ES-I3 (cell line): ENCODE results near the gene ARL9.
"Not testable (repeated sequence)": the region's sequence is repeated elsewhere in the genome, so short reads cannot be mapped to it uniquely, and the experiment has no call there.

Experiments used
- H3K36me3 ChIP-seq: 2 replicates; pipeline ENCODE4 v1.6.1; 2013; ENCODE audit warnings: mild to moderate bottlenecking, low read length, control low read depth, moderate library complexity; ENCODE audit not compliant: insufficient read depth
- H3K4me1 ChIP-seq: 2 replicates; pipeline ENCODE4 v1.6.1; 2013; ENCODE audit warnings: mild to moderate bottlenecking, control low read depth, low read length; ENCODE audit not compliant: insufficient read depth
- H3K9ac ChIP-seq: 2 replicates; pipeline ENCODE4 v1.6.1; 2013; ENCODE audit warnings: low read depth, mild to moderate bottlenecking, low read length, moderate library complexity
- H3K9me3 ChIP-seq: 2 replicates; pipeline ENCODE4 v1.6.1; 2013; ENCODE audit warnings: mild to moderate bottlenecking, low read length, moderate library complexity; ENCODE audit not compliant: control insufficient read depth, insufficient read depth

Gene ARL9

GRCh38 chr4:56505269-56506130 lies at the start of gene ARL9:
TSS of gene ARL9 (plus strand) at chr4:56505791. CDS start at chr4:56505863, 72 bp downstream.
- Histone ChIP-seq H3K36me3 (peaks cover 3% of the 10 kb centered on the region), H3K9me3 (no peaks in the 10 kb centered on the region), H3K9ac (peak within 1 kb of the TSS; percentile 56; the same call in 1 of the 2 replicates), H3K4me1 (no peaks in the 10 kb centered on the region)

DNA sequence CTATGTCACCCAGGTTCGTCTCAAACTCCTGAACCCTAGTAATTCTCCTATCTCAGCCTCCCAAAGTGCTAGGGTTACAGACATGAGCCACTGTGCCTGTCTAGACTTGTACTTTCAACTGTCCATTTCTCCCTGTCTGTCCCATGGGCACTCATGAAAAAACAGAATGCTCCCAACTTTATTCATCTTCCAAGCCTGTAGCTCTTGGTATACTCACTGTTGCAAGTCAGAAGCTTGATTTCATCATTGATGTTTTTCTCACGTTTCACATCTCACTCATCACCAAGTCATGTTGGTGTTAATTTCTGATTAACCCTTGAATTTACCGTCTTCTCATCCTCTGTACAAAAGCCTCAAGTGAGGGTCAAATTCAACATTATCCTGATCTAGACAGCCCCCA lies 45.5 kb upstream of the ARL9 start:
- no peak overlapping the region for H3K9ac ChIP-seq
- H3K9me3 ChIP-seq: no peaks in the 10 kb centered on the region
- H3K4me1 ChIP-seq: no peaks in the 10 kb centered on the region
- H3K36me3 ChIP-seq: peaks cover 25% of the 10 kb centered on the region

GRCh38 chr4:56462157-56462556 lies 43.4 kb upstream of the ARL9 start:
- H3K36me3 ChIP-seq: peaks cover 14% of the 10 kb centered on the region
- no peak overlapping the region for H3K9ac ChIP-seq
- no peaks in the 10 kb centered on the region; the same call in 1 of the 2 replicates for H3K4me1 ChIP-seq
- no peaks in the 10 kb centered on the region for H3K9me3 ChIP-seq

DNA sequence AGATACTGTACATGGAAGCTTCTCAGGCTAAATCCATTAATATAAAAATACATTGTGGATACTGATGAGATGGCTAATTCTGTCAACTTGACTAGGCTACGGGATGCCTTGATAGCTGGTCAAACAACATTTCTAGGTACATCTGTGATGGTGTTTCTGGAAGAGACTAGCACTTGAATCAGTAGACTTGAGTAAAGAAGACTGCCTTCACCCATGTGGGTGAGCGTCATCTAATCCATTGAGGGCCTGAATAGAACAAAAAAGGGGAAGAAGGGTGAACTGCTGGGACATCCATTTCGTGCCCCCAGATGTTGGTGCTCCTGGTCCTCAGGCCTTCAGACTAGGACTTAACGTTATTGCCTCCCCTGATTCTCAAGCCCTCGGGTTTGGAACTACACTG lies 41.9 kb upstream of the ARL9 start:
- no peak overlapping the region for H3K9ac ChIP-seq
- H3K36me3 ChIP-seq: peaks cover 7% of the 10 kb centered on the region; the same call in 1 of the 2 replicates
- no peaks in the 10 kb centered on the region; the same call in 1 of the 2 replicates for H3K4me1 ChIP-seq
- H3K9me3 ChIP-seq: no peaks in the 10 kb centered on the region

GRCh38 chr4:56464581-56464980 lies 41.0 kb upstream of the ARL9 start:
- no peak overlapping the region for H3K9ac ChIP-seq
- H3K9me3 ChIP-seq: no peaks in the 10 kb centered on the region
- peaks cover 7% of the 10 kb centered on the region; the same call in 1 of the 2 replicates for H3K36me3 ChIP-seq
- H3K4me1 ChIP-seq: peaks cover 3% of the 10 kb centered on the region

GRCh38 chr4:56465599-56466295 lies 39.8 kb upstream of the ARL9 start:
- no peaks in the 10 kb centered on the region for H3K36me3 ChIP-seq
- H3K9me3 ChIP-seq: no peaks in the 10 kb centered on the region
- H3K9ac ChIP-seq: peak overlapping the region; percentile 96; the same call in 1 of the 2 replicates
- peaks cover 3% of the 10 kb centered on the region for H3K4me1 ChIP-seq

GRCh38 chr4:56466296-56466761 lies 39.3 kb upstream of the ARL9 start:
- H3K4me1 ChIP-seq: not testable (repeated sequence)

GRCh38 chr4:56466910-56467283 lies 38.7 kb upstream of the ARL9 start:
- peaks cover 3% of the 10 kb centered on the region for H3K4me1 ChIP-seq
- peak overlapping the region; percentile 96 for H3K9ac ChIP-seq
- H3K36me3 ChIP-seq: no peaks in the 10 kb centered on the region
- no peaks in the 10 kb centered on the region for H3K9me3 ChIP-seq

More at GRCh38 chr4:56466296-56466761, 39.3 kb upstream of the ARL9 start:
- H3K9ac ChIP-seq: peak overlapping the region; percentile 96; the same call in 1 of the 2 replicates
- not testable (repeated sequence) for H3K36me3 ChIP-seq, H3K9me3 ChIP-seq

DNA sequence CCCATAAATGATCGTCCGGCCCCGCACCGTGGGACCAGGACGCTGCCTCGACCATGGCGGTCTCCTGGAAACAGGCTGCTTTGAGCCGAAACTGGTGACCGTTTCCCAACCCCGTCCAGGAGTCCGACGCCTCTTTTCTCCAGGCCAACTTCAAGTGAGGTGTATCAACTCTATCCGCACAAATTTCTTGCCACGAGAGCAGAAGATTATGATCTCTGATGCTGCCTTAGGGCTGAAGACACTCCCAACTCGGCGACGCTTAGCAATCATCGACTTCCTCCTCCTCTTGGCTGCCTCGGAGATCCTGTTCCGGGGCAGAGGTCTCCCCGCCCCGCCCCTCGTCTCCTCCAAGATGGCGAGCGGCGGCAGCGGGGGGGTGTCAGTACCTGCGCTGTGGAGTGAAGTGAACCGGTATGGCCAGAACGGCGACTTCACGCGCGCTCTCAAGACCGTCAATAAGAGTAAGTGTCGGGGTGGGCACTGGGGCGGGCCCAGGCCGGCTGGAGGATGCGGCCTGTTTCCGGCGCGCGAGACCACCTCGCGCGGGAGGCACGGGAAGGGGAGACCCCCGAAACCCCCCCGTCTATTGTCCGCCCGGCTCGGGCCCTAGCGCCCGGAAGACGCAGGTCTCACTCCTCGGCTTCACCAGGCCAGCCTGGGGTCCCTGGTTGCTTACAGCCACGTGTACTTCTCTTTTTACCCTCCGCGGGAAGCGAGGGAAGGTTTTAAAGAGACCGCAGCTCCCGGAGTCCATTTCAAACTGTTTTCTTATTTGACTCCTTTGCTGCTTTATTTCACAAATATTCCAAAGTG lies 38.1 kb upstream of the ARL9 start, which contains the start of gene SRP72:
Gene SRP72, plus strand, starts transcription at position 334 of the 813 bp plus-strand sequence. Its CDS starts 19 bp downstream, at position 353.
- H3K36me3 ChIP-seq: no peaks in the 10 kb centered on the region
- peaks cover 3% of the 10 kb centered on the region for H3K4me1 ChIP-seq
- H3K9me3 ChIP-seq: no peaks in the 10 kb centered on the region
- peak within 1 kb of the TSS; percentile 96 for H3K9ac ChIP-seq

DNA sequence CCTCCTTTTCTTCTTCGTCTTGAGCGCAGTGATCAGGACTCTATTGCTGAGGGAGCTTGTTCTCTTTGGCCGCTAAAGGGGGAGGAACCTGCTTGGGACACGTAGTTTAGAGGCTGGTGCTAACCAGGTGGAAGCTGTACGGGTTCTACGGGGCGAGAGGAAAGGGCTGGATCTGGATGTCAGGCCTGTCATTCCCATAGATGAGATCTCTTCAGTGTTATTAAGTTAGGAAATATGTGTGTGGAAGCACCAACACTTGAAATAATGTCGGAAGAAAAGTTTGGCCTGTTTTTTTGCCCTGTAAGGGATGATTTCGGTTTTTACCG lies 37.5 kb upstream of the ARL9 start:
- peaks cover 3% of the 10 kb centered on the region for H3K4me1 ChIP-seq
- H3K36me3 ChIP-seq: no peaks in the 10 kb centered on the region
- no peaks in the 10 kb centered on the region for H3K9me3 ChIP-seq
- H3K9ac ChIP-seq: peak overlapping the region; percentile 96

DNA sequence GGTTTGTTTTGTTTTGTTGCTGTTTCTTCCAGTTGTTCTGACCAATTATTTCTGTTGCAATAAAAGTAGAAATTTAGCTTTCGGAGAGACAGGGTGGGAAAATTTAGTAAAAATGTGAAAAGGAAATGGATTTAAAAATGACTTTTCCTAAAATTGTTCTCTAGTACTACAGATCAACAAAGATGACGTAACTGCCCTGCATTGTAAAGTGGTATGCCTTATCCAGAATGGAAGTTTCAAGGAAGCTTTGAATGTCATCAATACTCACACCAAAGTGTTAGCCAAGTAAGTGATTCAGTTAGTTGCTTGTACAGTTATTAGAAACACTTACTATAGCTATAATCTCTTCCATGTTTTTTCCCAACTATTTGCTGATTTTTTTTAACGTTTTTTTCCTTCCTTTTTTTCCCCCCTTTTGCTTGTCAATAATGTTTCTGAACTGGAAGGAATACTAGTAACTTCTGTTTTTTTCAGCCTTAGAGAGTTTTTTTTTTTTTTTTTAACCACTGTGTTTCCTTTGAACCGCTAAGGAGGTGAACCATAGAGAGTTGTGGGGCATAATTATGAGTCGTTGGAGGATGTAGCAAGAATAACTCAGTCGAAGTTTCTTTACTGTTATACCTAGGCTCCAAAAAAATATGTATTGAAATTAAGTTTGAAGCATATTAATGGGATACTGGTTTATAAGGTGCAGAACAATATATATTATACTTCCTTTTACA lies 35.9 kb upstream of the ARL9 start:
- peaks cover 3% of the 10 kb centered on the region for H3K4me1 ChIP-seq
- 0 out of 2 replicates have a peak overlapping the region, but pooled peaks have one; percentile 19 for H3K9ac ChIP-seq
- no peaks in the 10 kb centered on the region; the same call in 1 of the 2 replicates for H3K36me3 ChIP-seq
- no peaks in the 10 kb centered on the region for H3K9me3 ChIP-seq

GRCh38 chr4:56475917-56476316 lies 29.7 kb upstream of the ARL9 start:
- Histone ChIP-seq H3K9me3 (no peaks in the 10 kb centered on the region), H3K36me3 (peaks cover 4% of the 10 kb centered on the region), H3K9ac (no peak overlapping the region), H3K4me1 (no peaks in the 10 kb centered on the region)

DNA sequence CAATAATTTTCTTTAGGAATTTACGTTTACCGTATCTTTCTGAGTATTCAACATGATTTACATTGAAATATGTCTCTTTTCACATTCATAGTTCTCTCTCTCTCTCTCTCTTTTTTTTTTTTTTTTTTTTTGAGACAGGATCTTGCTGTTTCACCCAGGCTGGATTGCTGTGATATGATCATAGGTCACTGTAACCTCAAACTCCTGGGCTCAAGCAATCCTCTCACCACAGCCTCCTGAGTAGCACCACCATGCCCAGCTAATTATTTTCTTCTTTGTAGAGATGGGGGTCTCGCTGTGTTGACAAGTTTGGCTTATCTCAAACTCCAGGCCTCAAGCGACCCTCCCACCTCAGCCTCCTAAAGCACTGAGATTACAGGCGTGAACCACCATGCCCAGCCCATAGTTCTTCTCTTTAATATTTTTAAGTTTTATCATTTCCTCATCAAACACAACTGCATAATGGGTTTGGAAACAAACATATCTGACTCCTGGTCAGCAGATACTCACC lies 28.3 kb upstream of the ARL9 start:
- Histone ChIP-seq H3K4me1 (no peaks in the 10 kb centered on the region), H3K36me3 (peaks cover 4% of the 10 kb centered on the region), H3K9ac (no peak overlapping the region), H3K9me3 (no peaks in the 10 kb centered on the region)
